Endothelial cell of umbilical vein (primary cell): Measurements from ENCODE around the gene GNAT1.

Experiments
- EZH2 ChIP-seq: IDR thresholded peaks from 2 replicates; pipeline ENCODE4 v1.6.1; 2012; ENCODE audit warnings: borderline replicate concordance, low read depth, mild to moderate bottlenecking, moderate library complexity, low read length, inconsistent platforms; ENCODE audit not compliant: severe bottlenecking
- GATA2 ChIP-seq: IDR thresholded peaks from 2 replicates; pipeline ENCODE4 v1.7.0; 2011; ENCODE audit warnings: low read depth, mild to moderate bottlenecking, moderate library complexity, mixed read lengths, low read length; ENCODE audit not compliant: insufficient read length, insufficient read depth
- JUN ChIP-seq: IDR thresholded peaks from 2 replicates; pipeline ENCODE4 v1.6.1; 2011; ENCODE audit warnings: borderline replicate concordance, low read depth; ENCODE audit not compliant: insufficient read length, insufficient read depth
- MYC ChIP-seq: IDR thresholded peaks from one replicate; pipeline ENCODE4 v1.6.1; 2011; ENCODE audit warnings: mild to moderate bottlenecking, low read depth, low read length
- POLR2A ChIP-seq: IDR thresholded peaks from 2 replicates; pipeline ENCODE4 v1.6.1; 2012; ENCODE audit warnings: low read depth, mild to moderate bottlenecking, control low read depth, low read length
- POLR2AphosphoS5 ChIP-seq: IDR thresholded peaks from 2 replicates; pipeline ENCODE4 v1.6.1; 2012; ENCODE audit warnings: low read depth, mild to moderate bottlenecking, control low read depth, low read length, moderate library complexity; ENCODE audit not compliant: insufficient read depth
- TF ChIP-seq, protein P1 (sequence below): IDR thresholded peaks from 2 replicates; pipeline ENCODE4 v1.6.1; 2011; ENCODE audit not compliant: insufficient read depth, insufficient read length
- TF ChIP-seq, protein P2 (sequence below), 2 donors: IDR thresholded peaks; 1 replicate in 1 of 2; 2 replicates in 1 of 2; pipeline ENCODE4 v1.5.1; 2011; ENCODE audit warnings: low read length in 2 of 2, mild to moderate bottlenecking in 2 of 2, moderate library complexity in 2 of 2, control low read depth in 1 of 2, inconsistent platforms in 1 of 2, low read depth in 1 of 2; ENCODE audit not compliant: insufficient read depth in 1 of 2; ENCODE audit errors: extremely low read depth in 1 of 2

DNA sequence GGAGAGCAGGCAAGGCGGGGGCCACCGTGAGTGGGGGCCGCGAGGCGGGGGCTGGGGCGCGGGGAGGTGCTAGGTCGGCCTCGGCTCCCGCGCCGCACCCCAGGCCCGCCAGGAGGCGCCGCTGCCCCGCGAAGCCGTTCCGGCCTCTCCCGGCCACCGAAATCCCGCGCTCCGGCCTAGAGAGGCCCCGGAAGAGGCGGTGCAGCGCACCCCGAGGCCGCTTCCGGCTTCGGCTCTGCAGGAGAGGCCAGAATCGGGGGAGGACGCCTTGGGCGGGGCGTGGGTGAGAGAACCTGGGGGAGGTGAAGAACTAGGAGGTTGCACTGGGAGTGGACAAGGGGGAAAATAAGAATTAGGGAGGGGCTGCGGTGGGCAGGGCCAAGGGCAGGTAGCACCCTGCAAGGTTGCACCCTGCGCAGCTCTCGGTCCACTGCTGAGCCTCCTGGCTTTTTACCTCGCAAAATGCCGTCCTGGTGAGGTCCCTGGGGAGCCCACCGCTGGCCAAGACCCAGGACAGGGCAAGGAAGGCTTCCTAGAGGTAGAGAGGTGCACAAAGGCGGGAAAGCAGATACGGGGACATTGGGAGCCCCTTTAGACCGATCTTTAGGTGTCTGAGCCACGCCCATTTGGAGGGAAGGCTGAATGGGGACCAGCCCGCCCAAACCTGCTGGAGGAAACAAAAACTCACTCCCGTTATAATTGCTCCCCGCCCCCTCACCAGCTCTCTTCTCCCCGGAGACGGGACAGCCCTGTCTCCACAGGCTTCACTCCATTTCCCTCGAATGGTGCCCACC lies 36.2 kb downstream of the GNAT1 start:
- TF ChIP-seq EZH2, result no peak
- TF ChIP-seq, protein P1, sequence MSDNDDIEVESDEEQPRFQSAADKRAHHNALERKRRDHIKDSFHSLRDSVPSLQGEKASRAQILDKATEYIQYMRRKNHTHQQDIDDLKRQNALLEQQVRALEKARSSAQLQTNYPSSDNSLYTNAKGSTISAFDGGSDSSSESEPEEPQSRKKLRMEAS, result no peak
- TF ChIP-seq, protein P2, sequence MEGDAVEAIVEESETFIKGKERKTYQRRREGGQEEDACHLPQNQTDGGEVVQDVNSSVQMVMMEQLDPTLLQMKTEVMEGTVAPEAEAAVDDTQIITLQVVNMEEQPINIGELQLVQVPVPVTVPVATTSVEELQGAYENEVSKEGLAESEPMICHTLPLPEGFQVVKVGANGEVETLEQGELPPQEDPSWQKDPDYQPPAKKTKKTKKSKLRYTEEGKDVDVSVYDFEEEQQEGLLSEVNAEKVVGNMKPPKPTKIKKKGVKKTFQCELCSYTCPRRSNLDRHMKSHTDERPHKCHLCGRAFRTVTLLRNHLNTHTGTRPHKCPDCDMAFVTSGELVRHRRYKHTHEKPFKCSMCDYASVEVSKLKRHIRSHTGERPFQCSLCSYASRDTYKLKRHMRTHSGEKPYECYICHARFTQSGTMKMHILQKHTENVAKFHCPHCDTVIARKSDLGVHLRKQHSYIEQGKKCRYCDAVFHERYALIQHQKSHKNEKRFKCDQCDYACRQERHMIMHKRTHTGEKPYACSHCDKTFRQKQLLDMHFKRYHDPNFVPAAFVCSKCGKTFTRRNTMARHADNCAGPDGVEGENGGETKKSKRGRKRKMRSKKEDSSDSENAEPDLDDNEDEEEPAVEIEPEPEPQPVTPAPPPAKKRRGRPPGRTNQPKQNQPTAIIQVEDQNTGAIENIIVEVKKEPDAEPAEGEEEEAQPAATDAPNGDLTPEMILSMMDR (IDR thresholded peaks at IDR 0.05; ENCODE audit: extremely low read depth in 1 of 2, insufficient read depth in 1 of 2, low read depth in 1 of 2, low read length in 2 of 2), result peak; percentile 66 to 76
- TF ChIP-seq MYC, result no peak
- TF ChIP-seq POLR2AphosphoS5, result peak; percentile 81
- TF ChIP-seq JUN, result no peak
- peak; percentile 57 for TF ChIP-seq POLR2A
- TF ChIP-seq GATA2, result no peak
